HG03045 (cell line): ENCODE data around the gene CNPPD1.
A peak's percentile ranks its signal among the peaks of the same experiment; 100 is the strongest.
"Not testable (repeated sequence)": the region's sequence is repeated elsewhere in the genome, so short reads cannot be mapped to it uniquely, and the experiment has no call there.

Experiments
- ATAC-seq: cut with Tn5 transposase; IDR thresholded peaks from one replicate; pipeline ENCODE4 v1.9.1; 2021; ENCODE audit warnings: mild to moderate bottlenecking, moderate library complexity; ENCODE audit not compliant: unreplicated experiment

Gene CNPPD1

GRCh38 chr2:219209236-219210195 lies 32.8 kb upstream of the CNPPD1 start:
- no peak for ATAC-seq

DNA sequence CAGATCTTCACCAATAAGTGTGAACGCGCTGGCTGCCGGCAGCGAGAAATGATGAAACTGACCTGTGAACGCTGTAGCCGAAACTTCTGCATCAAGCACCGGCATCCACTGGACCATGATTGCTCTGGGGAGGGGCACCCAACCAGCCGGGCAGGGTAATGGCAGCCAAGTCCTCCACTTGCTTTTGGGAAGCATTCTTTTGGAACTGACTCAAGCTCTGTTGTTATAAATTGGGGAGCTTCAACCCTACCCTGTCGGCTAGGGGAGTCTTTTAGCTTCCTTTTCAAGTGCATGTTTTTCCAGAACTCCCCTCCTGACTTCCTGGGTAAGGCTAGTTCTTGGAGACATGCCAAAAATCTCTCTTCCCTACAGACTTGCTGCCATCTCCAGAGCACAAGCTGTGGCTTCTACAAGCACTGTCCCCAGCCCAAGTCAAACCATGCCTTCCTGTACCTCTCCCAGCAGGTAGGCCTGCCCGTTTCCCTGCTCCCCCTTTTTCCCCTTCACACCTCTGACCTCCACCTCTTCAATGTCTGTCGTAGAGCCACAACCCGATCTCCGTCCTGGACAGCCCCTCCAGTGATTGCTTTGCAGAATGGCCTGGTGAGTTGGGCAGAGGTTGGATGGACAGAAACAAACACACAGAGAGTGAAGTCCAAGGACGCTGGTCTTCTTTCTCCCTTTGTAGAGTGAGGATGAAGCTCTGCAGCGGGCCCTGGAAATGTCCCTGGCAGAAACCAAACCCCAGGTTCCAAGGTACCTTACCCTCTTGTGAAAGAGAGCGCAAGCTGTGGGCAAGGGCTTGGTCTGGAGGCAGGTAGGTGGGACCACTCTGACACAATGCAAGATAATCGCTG lies 31.4 kb upstream of the CNPPD1 start:
- no peak for ATAC-seq

- ATAC-seq, result no peak
These were observed 30.6 kb upstream of the CNPPD1 start for GRCh38 chr2:219207134-219207883.

DNA sequence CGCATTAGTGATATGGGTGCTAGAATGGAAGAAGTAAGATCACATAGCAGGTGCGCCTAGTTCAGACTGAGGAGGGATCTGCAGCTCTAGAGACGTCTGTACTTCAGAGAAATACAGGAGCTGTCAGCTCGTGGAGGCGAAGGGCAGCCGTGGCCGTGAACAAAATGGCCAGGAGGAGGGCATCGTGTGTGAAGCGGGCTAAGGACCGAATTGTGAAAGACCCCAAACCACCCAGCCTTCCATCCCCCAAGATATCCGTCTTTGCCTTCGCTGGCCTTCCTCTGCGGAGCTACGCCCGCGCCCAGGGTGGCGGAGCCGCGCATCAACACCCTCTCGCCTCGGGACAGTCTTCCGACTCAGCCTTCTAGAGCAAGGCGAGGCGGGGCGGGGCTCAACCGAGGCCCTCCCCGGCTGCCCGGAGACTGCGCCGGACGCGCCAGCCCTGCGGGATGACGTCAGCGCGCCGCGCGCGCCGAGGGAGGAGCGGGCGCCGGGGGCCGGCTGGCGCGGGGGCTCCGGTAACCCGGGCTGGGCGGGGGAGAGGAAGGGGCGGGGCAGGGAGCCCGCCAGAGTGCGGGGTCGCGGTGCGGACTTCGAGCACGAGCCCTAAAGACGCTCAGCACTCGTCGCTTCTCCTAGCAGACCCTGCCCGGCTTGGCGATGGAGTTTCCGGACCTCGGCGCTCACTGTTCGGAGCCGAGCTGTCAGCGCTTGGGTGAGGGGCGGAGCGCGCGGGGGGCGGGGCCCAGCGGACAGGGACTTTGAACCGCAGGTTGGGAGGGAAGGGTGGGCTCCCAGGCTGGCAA lies 29.8 kb upstream of the CNPPD1 start, which contains the start of gene ZFAND2B:
Gene ZFAND2B (plus strand): TSS at position 455 of the 806 bp plus-strand sequence. CDS start 206 bp downstream, at position 661.
- ATAC-seq, result peak; percentile 96

- ATAC-seq, result no peak
These were observed 29.2 kb upstream of the CNPPD1 start for GRCh38 chr2:219205981-219206327.

GRCh38 chr2:219205165-219205538 lies 28.4 kb upstream of the CNPPD1 start:
- ATAC-seq, result no peak

DNA sequence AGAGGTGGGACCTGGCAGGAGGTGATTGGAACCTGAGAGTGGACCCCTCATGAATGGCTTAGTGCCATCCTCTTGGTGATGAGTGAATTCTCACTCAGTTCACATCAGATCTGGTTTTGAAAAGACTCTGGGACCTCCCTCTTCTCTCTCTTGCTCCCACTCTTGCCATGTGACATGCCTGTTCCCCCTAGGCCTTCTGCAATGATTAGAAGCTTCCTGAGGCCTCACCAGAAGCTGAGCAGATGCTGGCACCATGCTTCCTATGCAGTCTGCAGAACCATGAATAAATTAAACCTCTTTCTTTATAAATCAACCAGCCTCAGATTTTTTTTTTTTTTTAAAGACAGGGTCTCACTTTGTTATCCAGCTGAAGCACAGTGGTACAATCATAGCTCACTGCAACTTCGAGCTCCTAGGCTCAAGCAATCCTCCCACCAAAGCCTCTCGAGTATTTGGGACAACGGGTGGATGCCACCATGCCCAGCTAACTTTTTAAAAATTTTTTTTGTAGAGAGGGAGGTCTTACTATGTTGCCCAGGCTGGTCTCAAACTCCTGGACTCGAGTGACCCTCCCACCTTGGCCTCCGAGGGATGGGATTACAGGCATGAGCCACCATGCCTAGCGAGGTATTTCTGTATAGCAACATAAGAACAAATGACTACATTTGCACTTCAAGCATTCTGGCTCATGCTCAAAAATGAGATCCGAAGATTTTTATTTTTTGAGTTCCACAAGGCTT lies 27.9 kb upstream of the CNPPD1 start:
- ATAC-seq, result no peak

- ATAC-seq, result not testable (repeated sequence)
These were observed 24.6 kb upstream of the CNPPD1 start for GRCh38 chr2:219201331-219201730.

- not testable (repeated sequence) for ATAC-seq
These were observed 24.0 kb upstream of the CNPPD1 start for GRCh38 chr2:219200502-219201326.

DNA sequence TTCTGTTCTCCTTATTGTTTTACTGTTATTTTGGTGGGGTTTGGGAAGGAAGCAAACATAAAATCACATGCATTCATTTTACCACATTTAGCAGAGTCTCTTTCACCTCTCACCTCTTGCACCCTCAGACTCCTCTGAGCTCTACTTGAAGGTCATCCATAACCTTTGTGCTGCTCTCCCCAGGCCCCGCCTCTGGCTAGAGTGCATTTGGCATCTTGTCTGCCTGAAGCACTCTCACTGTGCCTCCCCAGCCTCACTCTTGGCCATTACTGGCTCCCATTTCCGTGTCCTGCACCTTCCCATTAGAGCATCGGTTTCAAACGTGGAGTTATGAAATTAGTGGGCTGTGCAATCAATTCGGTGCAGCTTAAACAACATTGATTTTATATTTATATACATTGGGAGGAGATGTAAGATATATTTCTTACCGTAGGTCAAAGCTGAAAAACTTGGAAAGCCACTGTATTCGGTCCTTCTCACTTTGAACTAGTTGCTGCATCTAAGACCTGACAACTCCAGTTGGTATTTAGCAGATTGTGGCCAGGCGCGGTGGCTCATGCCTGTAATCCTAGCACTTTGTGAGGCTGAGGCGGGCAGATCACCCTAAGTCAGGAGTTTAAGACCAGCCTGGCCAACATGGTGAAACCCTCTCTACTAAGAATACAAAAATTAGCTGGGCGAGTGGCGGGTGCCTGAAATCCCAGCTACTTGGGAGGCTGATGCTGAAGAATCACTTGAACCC lies 22.9 kb upstream of the CNPPD1 start:
- ATAC-seq, result no peak

DNA sequence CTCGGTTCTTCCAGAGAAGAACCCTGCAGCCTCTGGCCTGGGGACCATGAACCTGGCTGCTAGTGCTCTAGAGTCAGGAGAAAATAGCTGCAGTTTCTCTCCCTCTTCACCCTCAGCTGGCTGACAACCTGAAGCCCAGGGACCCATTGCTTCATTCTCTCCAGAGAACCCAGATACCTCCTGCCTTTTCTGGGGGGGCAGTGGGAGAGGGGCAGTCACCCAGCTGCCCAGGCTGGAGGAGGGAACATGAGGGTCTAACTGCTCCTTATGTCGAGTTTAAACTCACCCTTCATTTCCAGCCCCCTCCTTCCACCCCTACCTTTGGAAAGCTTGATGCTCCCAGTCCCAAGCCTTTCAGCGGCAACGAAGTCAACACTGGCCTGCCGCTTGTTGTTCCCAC lies 22.2 kb upstream of the CNPPD1 start:
- ATAC-seq, result no peak

DNA sequence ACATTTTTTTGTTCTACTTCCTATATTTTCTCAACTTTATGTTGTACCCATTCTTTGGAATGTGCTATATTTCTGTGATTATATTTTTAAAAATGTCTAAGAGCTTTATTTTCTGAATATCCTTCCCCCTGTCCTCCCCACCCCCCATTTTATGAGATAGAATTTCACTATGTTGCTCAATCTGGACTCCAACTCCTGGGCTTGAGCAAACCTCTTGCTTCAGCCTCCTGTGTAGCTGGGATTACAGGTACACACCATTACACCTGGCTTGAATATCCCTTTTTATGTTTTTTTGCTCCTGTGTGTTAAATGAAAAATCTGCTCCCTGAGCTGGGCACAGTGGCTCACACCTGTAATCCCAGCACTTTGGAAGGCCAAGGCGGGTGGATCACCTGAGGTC lies 20.7 kb upstream of the CNPPD1 start:
- no peak for ATAC-seq

GRCh38 chr2:219186754-219187456 lies 10.2 kb upstream of the CNPPD1 start:
- no peak for ATAC-seq

DNA sequence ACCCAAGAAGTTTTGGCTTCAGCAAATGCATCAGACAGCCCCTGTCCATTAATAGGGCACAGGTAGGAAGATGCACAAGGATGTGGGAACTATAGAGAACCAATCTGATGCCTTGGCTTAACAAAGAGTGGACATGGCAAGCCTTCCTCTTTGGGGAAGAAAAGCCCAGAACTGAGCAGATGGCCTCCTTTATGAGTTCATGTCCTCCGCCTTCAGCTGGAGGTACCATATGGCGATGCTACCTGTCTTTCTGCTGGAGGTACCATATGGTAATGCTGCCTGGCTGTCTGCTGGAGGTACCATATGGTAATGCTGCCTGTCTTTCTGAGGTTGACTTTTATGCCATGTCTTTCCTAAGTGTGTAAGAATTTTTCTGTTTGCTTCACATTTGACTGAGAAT lies 7.4 kb upstream of the CNPPD1 start:
- no peak for ATAC-seq

DNA sequence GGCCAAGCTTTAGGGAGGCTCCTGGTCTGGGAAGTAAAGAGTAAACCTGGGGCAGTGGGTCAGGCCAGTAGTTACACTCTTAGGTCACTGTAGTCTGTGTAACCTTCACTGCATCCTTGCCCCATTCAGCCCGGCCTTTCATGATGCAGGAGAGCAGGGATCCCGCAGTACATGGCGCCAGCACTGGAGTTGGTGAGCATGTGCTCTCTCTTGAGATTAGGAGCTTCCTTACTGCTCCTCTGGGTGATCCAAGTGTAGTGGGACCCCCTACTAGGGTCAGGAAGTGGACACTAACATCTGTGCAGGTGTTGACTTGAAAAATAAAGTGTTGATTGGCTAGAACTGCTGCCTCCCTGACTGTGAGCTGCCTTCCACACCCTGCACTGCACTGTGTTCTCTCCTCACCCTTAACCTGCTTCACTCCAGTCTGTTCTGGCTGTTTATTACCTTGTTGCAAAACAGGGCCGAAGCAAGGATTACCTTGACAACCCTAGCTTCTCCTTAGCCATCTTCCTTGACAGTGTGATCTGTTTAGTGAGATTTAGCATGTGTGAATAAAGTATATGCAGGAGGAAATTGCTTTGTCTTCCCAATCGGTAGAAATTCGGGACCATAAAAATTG lies 6.5 kb upstream of the CNPPD1 start:
- ATAC-seq, result no peak

- no peak for ATAC-seq
These were observed 5.8 kb upstream of the CNPPD1 start for GRCh38 chr2:219182331-219183150.
